SU-DHL-6 (cell line): ENCODE measurements around the gene ITFG2.

Experiments
- EZH2phosphoT487 ChIP-seq: fragments of 200-600 bp; sonication (generic), shearing (Covaris generic); conservative IDR thresholded peaks from 2 replicates; pipeline ENCODE4 v1.6.1; 2018; ENCODE audit warnings: mild to moderate bottlenecking, antibody characterized with exemption, low read length, moderate library complexity, mixed read lengths
- TF ChIP-seq, protein P1 (sequence below): fragments of 200-600 bp; sonication (generic); IDR thresholded peaks from one replicate; pipeline ENCODE4 v1.5.1; 2017; ENCODE audit warnings: antibody characterized with exemption, mild to moderate bottlenecking, low read length, moderate library complexity; ENCODE audit not compliant: insufficient read depth, poor library complexity, severe bottlenecking

DNA sequence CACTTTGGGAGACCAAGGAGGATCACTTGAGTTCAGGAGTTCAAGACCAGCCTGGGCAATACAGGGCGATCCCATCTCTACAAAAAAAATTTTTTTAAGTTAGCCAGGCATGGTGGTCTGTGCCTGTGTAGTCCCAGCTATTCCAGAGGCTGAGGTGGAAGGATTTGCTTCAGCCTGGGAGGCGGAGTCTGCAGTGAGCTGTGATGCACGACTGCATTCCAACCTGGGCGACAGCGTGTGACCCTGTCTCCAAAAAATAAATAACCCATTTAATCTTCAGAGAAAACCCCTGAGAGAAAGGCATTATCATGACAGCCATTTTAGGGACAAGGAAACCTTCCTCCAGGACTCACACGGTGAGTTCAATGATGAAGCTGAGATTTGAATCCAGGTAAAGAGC is 21.4 kb upstream of the ITFG2 start:
- TF ChIP-seq, protein P1, sequence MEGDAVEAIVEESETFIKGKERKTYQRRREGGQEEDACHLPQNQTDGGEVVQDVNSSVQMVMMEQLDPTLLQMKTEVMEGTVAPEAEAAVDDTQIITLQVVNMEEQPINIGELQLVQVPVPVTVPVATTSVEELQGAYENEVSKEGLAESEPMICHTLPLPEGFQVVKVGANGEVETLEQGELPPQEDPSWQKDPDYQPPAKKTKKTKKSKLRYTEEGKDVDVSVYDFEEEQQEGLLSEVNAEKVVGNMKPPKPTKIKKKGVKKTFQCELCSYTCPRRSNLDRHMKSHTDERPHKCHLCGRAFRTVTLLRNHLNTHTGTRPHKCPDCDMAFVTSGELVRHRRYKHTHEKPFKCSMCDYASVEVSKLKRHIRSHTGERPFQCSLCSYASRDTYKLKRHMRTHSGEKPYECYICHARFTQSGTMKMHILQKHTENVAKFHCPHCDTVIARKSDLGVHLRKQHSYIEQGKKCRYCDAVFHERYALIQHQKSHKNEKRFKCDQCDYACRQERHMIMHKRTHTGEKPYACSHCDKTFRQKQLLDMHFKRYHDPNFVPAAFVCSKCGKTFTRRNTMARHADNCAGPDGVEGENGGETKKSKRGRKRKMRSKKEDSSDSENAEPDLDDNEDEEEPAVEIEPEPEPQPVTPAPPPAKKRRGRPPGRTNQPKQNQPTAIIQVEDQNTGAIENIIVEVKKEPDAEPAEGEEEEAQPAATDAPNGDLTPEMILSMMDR: no peak
- TF ChIP-seq EZH2phosphoT487: no peak
